Psoas muscle (tissue), 8 donors: ENCODE data around the gene ATP8A2. TPM values are rescaled to one million over a fixed set of nuclear protein-coding genes. Genes with fewer than 3 reads are reported as not detected.

Source experiments
- ATAC-seq, 4 donors: fragments of 200-7000 bp; cut with Tn5 transposase; one replicate each; pipeline ENCODE4 v1.9.1; 2020; ENCODE audit warnings: moderate library complexity in 3 of 4, mild to moderate bottlenecking in 2 of 4
- DNase-seq, 2 donors: peaks; one replicate each; pipeline ENCODE4 v3.0.0-alpha.2; 2020
- H3K27ac ChIP-seq: fragments of 200-600 bp; one replicate; pipeline ENCODE4 v1.8.0; 2022
- H3K27me3 ChIP-seq, 3 donors: fragments of 200-600 bp in 1 of 3; one replicate each; pipeline versions ENCODE4 v1.6.1 to v1.8.0; 2013 to 2022; ENCODE audit warnings: low read length in 2 of 3, mild to moderate bottlenecking in 2 of 3, moderate library complexity in 1 of 3; ENCODE audit not compliant: insufficient read depth in 3 of 3
- H3K36me3 ChIP-seq, 2 donors: fragments of 200-600 bp in 1 of 2; one replicate each; pipeline versions ENCODE4 v1.6.1 to v1.8.0; 2013 to 2022; ENCODE audit warnings: low read depth in 1 of 2, mild to moderate bottlenecking in 1 of 2, moderate library complexity in 1 of 2; ENCODE audit not compliant: insufficient read depth in 1 of 2
- H3K4me1 ChIP-seq: fragments of 200-600 bp; one replicate; pipeline ENCODE4 v1.8.0; 2022
- H3K4me3 ChIP-seq: fragments of 200-600 bp; one replicate; pipeline ENCODE4 v1.8.0; 2022; ENCODE audit warnings: mild to moderate bottlenecking
- H3K9me3 ChIP-seq: fragments of 200-600 bp; one replicate; pipeline ENCODE4 v1.8.0; 2022
- CTCF ChIP-seq: fragments of 200-600 bp; IDR thresholded peaks from one replicate; pipeline ENCODE4 v1.8.0; 2022; ENCODE audit warnings: antibody characterized with exemption
- WGBS, 3 donors: extraction: QIAGEN DNeasy Blood & Tissue Kit; methylation state at CpG; one replicate each; pipeline versions ENCODE4 v1.1.6 to v1.1.7; 2013; 5-methylcytosine and 5-hydroxymethylcytosine counted together
- intact Hi-C, 2 donors: fragments of 100-400 bp; cut with DNase I; formaldehyde crosslinking; loops; one replicate each; pipeline versions ENCODE4 v1.11.0 to v1.14.2; 2022
- polyA plus RNA-seq, 3 donors: library from polyadenylated mRNA; stranded (reverse); fragments of 200-250 nt; gene quantifications; one replicate each; pipeline ENCODE4 v1.2.3, GENCODE V29; 2013
- total RNA-seq, 4 donors: library from RNA; stranded (reverse); fragmentation: NEBNext Ultra II Directional in 2 of 4; extraction: Animal tissue kit (Norgen Biotek cat#: 25700) in 2 of 4; gene quantifications; one replicate each; pipeline versions ENCODE4 v1.2.1 to v1.2.4, GENCODE V29; 2021 to 2023
- donor health status: healthy with polysubstance abuse.
- donor health status: DM: no; HTN: no; CAD: no; lungs with moderate emphysema.
- donor health status: Bipolar disorder and iron deficiency.
- donor health status: healthy.
- donor health status: DM: yes; HTN: yes; CAD: no.
- donor health status: DM: no; HTN: no; CAD: no.
- donor health status: DM: no; HTN: no; CAD: no.
- donor health status: DM: yes; HTN: yes; CAD: no.

ATP8A2 gene
- total and polyA plus RNA-seq, 7 donors = 0.02 to 0.22 (median 0.04) TPM; not detected in 2

- no peaks in the 10 kb centered on the region for H3K36me3 ChIP-seq
- H3K4me1 ChIP-seq = no peaks in the 10 kb centered on the region
- H3K27me3 ChIP-seq = no peaks in the 10 kb centered on the region
- no peak for TF ChIP-seq CTCF
- intact Hi-C loops = no loop called here
- H3K4me3 ChIP-seq = no peak overlapping the region
- ATAC-seq (no peak), DNase-seq (no peak)
- 71 to 85% (median 73%) methylated on average over 2 of the region's 2 CpGs for WGBS, 3 donors
- no peak overlapping the region for H3K27ac ChIP-seq
- H3K9me3 ChIP-seq = no peaks in the 10 kb centered on the region
Observed at GRCh38 chr13:25581351-25581750, 209.6 kb downstream of the ATP8A2 start.

- no peaks in the 10 kb centered on the region for H3K9me3 ChIP-seq
- no peak for TF ChIP-seq CTCF
- no peak overlapping the region for H3K27ac ChIP-seq
- 56 to 70% (median 57%) methylated on average over 6 of the region's 6 CpGs for WGBS, 3 donors
- no peak for ATAC-seq
- intact Hi-C loops = no loop called here
- no peak for DNase-seq
- H3K27me3 ChIP-seq = no peaks in the 10 kb centered on the region
- H3K36me3 ChIP-seq = no peaks in the 10 kb centered on the region
- H3K4me1 ChIP-seq = no peaks in the 10 kb centered on the region
- H3K4me3 ChIP-seq = no peak overlapping the region
Observed at GRCh38 chr13:25584087-25584486, 212.3 kb downstream of the ATP8A2 start.

GRCh38 chr13:25585000-25585399, 213.2 kb downstream of the ATP8A2 start:
- Histone ChIP-seq H3K27me3 (no peaks in the 10 kb centered on the region), H3K27ac (no peak overlapping the region), H3K4me3 (no peak overlapping the region), H3K36me3 (no peaks in the 10 kb centered on the region), H3K9me3 (no peaks in the 10 kb centered on the region), H3K4me1 (no peaks in the 10 kb centered on the region)
- no peak for TF ChIP-seq CTCF
- intact Hi-C loops = no loop called here
- ATAC-seq = no peak
- 56 to 65% (median 63%) methylated on average over 5 of the region's 5 CpGs for WGBS, 3 donors
- no peak for DNase-seq

- intact Hi-C loops = no loop called here
- H3K4me3 ChIP-seq = no peak overlapping the region
- H3K9me3 ChIP-seq = no peaks in the 10 kb centered on the region
- DNase-seq = no peak
- H3K36me3 ChIP-seq = no peaks in the 10 kb centered on the region
- H3K27ac ChIP-seq = no peak overlapping the region
- ATAC-seq = no peak
- 52 to 56% (median 53%) methylated on average over 1 of the region's 1 CpG for WGBS, 3 donors
- no peaks in the 10 kb centered on the region for H3K4me1 ChIP-seq
- H3K27me3 ChIP-seq = no peaks in the 10 kb centered on the region
- no peak for TF ChIP-seq CTCF
Observed at GRCh38 chr13:25587326-25587980, 215.7 kb downstream of the ATP8A2 start.
